ENCODE data around the gene RAB5A.
"Not testable (repeated sequence)": the region's sequence is repeated elsewhere in the genome, so short reads cannot be mapped to it uniquely, and the experiment has no call there.

RAB5A gene, protein sequence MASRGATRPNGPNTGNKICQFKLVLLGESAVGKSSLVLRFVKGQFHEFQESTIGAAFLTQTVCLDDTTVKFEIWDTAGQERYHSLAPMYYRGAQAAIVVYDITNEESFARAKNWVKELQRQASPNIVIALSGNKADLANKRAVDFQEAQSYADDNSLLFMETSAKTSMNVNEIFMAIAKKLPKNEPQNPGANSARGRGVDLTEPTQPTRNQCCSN

DNA sequence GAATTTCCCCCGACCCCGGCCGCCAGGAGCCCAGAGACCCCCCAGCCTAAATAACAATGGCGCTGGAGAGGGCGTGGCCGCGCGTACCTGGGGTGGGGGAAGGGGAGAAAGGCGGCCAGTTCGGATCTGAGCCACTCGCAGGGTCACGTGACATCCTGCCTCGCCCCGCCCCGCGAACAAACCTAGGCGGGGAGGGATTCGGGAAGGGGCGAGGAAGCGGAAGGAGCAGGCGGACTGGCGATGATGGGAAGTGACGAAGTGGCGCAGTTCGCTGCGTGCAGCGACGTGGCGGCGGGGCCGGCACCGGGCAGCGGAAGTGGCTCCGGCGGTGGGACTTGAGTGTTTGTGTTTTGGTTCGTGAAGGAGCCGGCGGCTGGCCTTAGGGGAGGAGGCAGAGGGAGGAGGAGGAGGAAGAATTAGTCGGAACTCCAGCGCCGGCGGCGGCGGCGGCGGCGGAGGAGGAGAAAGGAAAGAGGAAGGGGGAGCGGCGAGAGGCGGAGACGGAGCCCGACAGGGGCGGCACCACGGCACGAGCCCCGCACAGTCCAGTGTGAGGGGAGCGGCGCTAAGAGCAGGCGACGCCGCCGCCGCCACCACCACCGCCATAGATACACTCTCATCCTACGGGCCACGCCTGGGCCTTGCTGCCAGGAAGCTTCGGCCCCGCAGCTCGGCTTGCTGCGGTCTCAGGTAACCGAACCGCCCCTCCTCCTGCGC is at the start of gene RAB5A:
Gene RAB5A (plus strand): TSS at position 266 of the 717 bp plus-strand sequence. CDS start 3,802 bp downstream, outside the sequence.
- DNase-seq: peak; percentile 94

DNA sequence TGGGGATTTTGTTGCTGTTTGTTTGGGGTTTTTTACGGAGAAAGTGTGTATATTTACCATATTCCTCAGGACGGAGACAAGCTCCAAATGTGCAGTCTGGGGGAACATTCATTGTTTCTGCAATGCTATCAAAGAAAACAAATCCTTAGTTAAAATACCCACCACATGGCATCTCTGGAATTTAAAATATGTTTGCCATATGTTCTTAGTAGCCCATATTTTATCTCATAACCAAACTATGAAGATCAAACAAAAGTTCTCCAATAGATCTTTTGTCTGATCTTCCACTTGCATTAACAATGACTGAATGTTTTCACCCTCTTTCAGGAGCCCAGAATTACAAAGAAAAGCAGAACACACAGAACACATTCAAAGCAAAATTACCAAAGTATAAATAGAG is 48.2 kb upstream of the RAB5A start:
- no peak for DNase-seq

DNA sequence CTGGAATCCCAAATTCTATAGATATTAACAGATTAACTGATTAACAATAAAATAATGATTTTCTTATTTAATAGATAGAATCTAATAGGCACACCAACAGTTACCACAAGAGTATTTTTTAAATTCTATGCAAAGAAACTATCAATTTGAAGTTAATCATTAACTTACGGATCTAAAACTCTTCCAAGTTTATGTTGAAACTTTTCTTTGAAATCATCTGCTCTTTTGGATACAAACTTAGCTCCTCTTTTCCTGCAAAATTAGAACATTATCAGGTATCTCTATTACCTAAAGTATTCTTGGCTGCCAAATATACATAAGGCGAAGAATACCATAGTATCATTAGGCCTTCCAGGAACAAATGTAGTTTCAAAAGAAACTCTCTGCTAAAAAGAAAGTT is 47.6 kb upstream of the RAB5A start:
- DNase-seq: no peak

DNA sequence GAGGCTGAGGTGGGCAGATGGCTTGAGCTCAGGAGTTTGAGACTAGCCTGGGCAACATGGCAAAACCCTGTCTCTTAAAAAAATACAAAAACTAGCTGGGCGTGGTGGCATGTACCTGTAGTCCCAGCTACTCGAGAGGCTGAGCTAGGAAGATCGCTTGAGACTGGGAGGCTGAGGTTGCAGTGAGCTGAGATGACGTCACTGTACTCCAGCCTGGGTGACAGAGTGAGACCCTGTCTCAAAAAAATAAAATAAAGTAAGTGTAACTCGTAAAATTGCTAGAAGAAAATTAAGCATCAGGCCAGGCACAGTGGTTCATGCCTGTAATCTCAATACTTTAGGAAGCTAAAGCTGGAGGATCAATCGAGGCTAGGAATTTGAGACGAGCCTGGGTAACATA is 47.1 kb upstream of the RAB5A start:
- not testable (repeated sequence) for DNase-seq

DNA sequence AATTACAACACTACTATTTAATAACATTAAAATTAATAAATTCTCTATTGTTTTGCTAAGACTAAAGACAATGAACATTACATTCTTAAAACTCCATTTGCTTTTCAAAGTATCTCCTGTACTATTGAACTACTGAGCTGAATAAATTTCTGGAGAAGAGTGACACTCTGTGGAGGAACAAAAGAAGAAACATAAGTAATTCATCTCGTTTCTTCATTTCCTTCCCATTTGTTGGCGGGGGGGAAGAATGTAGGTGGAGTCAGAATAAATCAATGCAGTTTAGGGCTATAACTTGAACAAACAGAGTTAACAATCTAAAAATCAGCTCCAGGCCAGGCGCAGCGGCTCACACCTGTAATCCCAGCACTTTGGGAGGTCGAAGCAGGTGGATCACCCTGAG is 45.6 kb upstream of the RAB5A start:
- DNase-seq: no peak

DNA sequence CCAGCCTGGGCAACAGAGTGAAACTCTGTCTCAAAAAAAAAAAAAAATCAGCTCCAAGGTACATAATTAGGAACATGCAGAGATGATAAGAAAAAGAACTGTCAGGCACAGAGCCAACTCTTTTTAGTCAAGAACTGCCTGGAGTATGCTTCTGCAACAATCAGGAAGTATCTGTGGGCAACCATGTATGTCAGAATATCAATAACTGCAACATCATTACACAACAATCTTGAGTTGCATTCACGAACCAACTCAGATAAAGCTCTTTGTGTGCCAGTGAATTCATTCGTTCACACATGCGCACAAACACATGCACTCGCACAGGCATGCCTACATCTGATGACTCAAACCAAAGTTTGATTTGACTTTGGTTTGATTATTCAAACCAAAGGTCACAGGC is 45.0 kb upstream of the RAB5A start:
- DNase-seq: no peak

DNA sequence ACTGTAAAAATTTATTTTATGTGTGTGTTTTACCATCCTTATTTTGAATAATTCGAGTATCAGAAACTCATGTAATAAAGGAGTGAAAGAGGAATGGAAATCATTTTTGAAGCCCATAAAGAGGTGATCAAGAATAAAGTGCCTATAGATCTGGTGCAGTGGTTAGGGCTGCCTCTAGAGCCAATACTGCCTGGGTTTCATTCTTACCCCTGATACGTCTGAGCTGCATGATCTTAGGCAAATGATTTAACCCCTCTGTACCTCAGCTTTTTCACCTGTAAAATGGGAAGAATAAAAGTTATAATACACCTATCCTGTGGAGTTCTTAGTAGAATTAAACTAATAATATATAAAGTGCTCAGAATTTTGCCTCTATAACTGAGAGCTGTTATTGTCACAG is 43.2 kb upstream of the RAB5A start:
- DNase-seq: no peak

DNA sequence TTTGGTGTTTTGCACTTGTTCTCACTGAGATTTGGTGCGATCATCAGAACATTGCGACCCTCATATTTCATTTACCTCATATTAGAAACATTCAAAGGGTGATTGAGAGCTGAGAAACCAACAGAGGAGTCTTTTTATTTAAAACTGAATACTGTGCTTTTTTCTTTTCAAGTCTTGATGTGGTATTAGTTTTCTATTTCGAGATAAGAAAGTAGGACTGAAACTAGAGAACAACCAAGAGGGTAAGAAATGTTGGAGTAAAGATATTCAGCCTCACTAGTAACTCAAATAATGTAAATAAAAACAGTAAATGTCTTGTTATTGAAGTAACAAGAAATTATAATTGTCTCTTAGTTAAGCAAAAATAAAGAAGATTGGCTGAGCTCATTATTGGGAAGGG is 39.4 kb upstream of the RAB5A start:
- no peak for DNase-seq

DNA sequence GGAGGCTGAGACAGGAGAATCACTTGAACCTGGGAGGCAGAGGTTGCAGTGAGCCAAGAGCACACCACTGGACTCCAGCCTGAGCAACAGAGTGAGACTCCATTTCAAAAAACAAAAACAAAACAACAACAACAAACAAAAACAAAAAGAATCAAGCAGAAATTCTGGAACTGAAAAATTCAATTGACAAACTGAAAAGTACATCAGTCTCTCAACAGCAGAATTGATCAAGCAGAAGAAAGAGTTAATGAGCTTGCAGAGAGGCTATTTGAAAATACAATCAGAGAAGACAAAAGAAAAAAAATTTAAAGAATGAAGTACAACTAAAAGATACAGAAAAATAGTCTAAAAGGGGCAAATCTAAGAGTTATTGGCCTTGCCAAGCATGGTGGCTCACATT is 35.4 kb upstream of the RAB5A start:
- DNase-seq: no peak

DNA sequence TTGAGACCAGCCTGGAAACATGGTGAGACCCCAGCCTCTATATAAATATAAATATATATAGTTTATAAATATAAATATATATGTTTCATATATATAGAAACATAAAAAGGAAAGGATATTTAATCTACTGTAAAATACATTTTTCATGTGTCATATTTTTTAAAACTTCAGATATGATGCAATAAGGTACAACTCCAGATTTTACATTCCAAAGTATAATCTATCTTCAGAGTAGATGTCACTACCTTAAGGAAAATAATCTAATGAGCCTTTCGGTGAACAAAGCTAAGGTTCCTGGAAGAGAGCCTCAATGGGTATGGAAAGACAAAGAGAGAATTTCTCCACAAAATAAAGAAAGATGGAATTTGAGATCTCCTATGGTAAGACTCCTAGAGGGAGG is 29.7 kb upstream of the RAB5A start:
- DNase-seq: no peak

DNA sequence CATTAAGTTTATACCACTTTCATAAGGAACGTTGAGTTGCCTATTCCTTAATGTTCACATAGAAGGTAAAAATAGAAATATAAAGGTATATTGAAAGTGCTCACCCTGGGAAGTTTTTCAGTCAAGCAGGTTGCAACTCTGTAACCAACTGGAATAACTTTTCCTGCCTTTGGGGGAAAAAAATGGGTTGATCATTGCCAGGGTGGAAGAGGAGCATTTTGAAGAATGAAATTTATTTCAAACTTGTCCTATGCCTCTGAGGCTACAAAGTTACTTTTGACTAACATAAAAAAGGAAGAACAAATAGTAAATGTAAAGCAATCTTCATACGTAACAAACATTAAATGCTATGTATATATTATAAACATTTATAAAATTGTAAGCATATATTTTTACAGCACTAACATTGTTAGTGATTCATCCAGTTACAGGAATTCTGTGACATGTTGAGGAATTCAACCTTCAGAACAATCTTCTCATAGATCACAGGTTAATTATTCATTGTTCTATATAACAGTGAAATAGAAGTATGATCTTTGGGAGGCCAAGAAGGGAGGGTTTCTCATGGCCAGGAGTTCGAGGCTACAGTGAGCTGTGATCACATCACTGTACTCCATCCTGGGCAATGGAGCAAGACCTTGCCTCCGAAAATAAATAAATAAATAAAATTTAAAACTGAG is 26.4 kb upstream of the RAB5A start:
- no peak for DNase-seq

DNA sequence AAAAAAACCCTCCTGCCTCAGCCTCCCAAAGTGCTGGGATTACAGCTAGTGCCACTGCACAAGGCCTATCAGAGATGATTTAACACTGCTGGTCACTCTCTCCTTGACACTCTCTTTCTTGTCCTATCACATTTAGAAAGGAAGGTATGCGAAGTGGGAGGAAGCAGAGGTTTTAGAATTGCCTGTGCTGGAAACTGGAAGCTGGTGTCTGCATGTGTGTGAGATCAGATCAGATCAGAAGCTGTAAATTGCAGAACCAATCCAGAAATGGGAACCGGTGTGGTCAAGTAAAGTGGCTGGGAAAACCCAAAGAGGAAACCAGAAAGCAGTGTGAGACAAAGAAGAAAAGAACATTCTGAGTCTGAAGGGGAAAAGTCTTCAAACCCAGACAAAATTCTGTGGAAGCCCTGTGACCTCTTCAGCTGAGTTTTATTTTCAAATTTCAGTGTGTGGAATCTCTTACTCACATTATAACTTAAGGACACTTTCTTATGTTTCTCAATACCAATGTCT is 15.7 kb upstream of the RAB5A start:
- no peak for DNase-seq

DNA sequence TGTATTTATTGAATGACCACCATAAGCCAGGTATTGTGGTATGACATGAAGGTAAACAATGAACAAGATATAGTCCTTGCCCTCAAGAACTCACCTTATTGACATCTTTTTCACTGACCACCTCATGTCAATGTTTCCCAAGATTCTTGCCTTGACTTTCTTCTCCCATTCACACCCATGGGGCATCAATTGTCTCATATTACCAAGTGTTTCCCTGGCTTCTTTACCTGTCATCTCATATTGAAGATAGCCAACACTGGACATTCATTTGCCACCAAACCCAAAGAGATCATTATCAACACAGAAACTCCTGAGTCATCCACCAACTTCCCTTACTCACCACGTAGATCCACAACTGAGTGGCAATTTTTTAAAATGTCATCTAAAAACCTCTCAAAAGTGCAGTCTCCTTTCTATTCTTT is 15.1 kb upstream of the RAB5A start:
- no peak for DNase-seq

DNA sequence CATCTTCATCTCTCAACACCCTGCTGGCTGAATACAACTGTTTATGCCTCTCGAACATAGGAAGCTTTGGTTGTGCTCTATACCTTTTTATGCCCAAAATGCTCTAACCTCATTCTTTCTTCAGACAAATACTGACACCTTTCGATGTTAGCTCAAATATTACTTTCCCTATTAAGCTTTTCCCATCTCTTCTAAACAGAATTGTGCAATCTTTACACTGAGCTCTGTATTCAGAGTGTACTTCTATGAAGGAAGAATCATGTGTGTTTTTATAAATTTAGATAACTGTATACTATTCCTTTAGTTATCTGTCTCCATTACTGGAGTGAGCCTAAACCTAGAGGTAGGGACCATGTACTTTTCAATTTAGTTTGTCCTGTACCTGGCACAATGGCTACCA is 14.5 kb upstream of the RAB5A start:
- DNase-seq: no peak

DNA sequence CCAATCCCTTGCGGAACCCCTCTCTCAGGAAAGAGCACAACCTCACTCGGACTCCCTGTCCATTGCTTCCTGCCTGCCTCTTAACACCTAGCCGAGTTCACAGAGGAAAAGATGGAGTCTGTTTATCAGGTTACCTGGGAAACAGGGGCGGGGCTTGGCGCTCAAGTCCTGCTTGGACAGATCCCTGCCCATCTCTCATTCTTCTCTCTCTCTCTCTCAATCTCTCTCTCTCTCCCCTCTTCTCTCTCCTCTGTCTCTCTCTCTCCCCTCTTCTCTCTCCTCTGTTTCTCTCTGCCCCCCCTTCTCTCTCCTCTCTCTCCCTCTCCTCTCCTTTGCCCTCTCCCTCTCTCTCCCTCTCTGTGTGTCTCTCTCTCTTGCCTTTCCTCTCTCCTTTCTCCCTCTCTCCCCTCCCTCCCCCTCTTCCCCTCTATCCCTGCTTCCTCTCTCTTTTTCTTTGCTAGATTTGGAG is 12.8 kb upstream of the RAB5A start, which contains the start of gene EFHB:
Gene EFHB (minus strand): TSS at position 120 of the 469 bp plus-strand sequence. CDS start 199 bp downstream, outside the sequence.
- no peak for DNase-seq

DNA sequence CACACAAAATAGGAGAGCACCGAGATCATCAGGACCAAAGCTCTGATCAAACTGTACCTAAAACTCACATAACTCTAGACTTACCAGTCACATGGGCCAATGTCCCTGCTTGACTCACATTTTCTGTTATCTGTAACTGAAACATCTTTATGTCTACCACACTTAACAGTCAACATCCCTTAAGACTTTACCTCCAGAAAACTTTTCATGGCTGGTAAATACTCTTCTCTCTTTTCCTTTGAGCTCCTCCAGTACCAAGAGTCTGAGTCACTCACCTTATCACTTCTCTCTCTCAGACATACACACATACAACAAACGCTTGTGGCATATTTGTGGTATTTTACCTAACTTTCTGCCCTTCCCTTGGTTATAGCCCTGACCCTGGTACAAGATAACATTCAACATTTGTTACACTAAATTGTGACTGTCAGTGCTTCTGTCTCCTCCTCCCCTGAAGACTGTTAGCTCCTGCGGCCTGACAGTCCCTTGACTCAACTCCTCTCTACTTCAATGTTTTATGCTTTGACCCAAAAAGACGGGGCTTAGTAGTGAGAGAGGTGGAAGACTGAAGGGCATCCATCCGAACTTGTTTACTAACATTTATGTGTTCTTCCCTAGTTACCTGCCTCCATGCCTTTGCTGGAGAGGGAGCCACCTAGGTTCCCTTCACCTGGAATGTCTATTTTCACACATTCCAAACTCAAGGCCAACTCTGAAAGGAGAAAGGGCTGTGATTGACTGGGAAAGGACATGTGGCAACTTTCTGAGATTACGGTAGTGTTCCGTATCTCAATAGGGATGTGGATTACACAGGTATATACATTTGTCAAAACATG is 9.2 kb upstream of the RAB5A start:
- DNase-seq: no peak

DNA sequence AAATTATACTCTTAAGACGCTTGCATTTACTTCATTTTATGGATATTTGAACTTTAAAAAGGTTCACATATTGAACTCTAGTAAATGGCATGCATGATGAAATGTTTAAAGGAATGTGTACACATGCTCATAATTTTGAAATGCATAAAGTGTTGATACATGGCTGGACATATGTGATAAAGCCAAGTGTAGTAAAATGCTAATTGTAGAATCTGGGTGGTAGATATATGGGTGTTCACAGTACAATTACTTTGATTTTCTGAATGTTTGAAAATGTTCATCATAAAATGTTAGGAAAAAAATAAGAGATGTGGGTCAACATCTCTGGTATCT is 8.6 kb upstream of the RAB5A start:
- no peak for DNase-seq

DNA sequence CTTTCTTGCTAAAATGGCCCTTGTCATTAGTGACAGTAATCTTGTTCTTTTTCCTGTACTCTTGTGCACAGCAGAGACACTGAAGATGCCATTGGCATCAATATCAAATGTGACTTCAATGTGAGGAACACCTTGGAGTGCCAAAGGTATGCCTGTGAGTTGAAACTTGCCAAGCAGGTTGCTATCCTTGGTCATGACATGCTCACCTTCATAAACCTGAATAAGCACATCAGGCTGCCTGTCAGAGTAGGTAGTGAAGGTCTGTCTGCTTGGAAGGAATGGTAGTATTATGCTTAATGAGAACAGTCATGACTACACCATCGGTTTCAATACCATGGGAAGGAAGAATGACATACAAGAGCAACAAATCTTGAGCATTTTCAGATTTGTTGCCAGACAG is 6.3 kb upstream of the RAB5A start:
- DNase-seq: no peak

DNA sequence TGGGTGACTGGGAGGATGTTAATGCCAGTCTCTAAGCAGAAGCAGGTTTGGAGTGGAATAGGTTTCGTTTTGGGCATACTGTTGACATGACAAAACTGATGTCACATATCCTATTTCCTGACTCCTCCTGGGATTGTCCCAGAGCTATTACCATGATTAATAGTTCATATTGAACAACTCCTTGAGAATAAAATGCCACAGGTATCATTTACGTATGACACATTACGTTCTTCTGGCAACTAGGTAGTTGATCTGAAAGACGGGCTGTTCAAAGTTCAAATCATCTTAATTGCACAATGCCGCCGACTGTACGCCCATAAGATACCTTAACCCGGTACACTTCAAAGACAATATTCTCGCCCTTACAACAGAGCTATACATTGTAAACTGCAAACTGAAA is 1.4 kb upstream of the RAB5A start:
- no peak for DNase-seq

DNA sequence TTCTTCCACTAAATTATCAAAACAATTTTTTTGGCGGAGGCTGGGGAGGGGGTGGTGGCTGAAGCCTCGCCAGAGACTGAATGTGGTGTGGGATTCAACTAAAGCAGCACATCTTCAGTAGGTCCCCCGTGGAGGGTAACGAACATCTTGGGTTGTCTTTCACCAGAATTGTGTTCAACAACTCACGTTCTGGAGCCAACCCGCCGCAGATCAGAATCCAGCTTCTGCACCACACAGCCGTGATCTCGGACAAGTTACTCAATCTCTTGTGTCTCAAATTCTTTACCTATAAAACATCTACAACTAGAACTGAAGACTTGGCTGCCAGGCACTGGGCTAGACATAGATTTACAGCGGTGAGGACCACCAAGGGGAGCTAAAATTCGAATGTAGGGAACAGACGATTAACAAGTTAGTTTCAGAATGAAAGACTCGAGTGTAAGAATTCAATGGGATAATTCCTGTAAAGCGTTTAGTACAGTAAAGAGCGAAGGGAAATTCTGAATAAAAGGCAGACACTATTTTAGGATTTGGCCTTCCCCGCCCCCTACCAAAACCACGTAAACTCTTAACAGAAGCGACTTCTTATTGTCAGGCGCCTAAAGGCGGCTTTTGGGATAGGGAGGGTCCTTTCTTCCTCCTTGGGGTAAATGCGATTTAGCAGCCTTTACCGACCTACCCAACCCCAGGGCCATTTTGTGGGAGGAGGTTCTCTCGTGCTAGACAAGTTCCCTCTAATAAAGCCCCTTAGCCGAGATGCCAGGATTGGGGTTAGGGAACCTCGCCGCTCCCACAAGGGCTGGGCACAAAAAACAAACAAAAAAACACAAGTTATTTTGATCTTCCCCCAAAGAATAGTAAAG is 697 bp upstream of the RAB5A start:
- no peak for DNase-seq

DNA sequence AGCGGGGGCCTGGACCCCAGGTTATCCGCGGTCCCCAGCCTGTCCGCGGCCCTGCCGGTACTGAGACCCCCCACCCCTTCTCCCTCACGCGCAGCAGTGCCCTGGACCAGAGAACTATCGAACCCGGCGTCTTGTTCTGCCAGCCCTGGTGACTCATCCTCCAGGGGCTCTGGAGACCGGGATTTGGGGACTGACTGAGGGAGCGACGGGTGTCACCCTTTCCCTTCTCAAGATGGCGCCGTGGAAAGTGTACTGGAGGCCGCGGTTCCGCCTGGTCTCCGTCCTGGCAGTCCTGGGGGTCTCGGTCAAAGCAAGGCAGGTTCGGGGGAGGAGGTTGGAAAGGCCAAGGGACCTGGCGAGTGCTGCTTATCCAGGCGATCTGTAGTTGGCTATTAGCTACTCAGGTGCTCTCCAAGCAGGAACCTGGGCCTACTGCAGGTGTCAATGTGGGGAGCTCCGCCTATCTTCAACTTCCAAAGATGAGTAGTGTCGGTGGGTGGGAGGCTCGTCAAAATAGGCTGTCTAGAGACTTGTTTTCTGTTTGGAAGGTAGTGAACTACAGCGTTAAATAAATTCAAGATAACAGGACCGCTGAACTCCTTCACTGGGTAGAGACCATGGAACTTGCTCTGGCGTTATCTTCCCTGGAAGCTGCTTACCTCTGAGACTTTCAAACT is 790 bp downstream of the RAB5A start:
- peak; percentile 19 for DNase-seq
